Measurements from ENCODE around the gene VPS45. TPM values are rescaled to one million over a fixed set of nuclear protein-coding genes. Genes with fewer than 3 reads are reported as not detected.

Gene VPS45
- total RNA-seq, 2 donors from 2014 or later = 30.3 to 30.6 TPM

DNA sequence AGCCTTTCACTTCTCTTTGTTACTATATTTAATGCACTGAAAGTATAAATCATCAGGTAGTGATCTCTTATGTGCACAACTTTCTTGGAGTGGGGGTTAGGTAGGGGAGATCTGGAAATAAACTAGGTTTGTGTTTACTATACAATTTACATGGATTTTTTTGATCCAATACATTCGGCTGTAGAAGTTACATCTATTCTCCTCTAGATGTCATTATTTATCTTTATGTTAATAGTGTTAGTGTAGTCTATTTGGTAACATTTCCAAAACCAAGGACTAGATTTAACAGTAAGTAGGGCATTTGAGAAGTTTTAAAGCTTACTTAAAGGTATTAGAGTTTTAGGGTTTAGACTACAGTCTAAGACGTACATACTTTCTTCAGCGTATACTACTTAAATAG, 5.4 kb downstream of the VPS45 start:
- Histone ChIP-seq H3K4me1 (no peaks in the 10 kb centered on the region), H3K36me3 (peaks cover 4% of the 10 kb centered on the region), H3K27me3 (no peaks in the 10 kb centered on the region), H3K4me3 (no peak overlapping the region), H3K27ac (no peak overlapping the region), H3K9me3 (no peaks in the 10 kb centered on the region), H3K9ac (ENCODE audit: low read depth in 2 of 2, low read length in 2 of 2) (no peak overlapping the region)
- DNase-seq = no peak
- TF ChIP-seq, protein P1, sequence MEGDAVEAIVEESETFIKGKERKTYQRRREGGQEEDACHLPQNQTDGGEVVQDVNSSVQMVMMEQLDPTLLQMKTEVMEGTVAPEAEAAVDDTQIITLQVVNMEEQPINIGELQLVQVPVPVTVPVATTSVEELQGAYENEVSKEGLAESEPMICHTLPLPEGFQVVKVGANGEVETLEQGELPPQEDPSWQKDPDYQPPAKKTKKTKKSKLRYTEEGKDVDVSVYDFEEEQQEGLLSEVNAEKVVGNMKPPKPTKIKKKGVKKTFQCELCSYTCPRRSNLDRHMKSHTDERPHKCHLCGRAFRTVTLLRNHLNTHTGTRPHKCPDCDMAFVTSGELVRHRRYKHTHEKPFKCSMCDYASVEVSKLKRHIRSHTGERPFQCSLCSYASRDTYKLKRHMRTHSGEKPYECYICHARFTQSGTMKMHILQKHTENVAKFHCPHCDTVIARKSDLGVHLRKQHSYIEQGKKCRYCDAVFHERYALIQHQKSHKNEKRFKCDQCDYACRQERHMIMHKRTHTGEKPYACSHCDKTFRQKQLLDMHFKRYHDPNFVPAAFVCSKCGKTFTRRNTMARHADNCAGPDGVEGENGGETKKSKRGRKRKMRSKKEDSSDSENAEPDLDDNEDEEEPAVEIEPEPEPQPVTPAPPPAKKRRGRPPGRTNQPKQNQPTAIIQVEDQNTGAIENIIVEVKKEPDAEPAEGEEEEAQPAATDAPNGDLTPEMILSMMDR (IDR thresholded peaks at IDR 0.05) = peak; percentile 17
- intact Hi-C loops (cut with DNase I) = loop anchor here (2.0 kb wide), 1 partner anchor 96 kb away; no protein-coding TSS in a partner anchor

- DNase-seq = no peak
- Histone ChIP-seq H3K27ac (no peak overlapping the region), H3K9ac (ENCODE audit: low read depth in 2 of 2, low read length in 2 of 2) (no peak overlapping the region), H3K27me3 (no peaks in the 10 kb centered on the region), H3K4me1 (no peaks in the 10 kb centered on the region), H3K36me3 (peaks cover 4% of the 10 kb centered on the region), H3K9me3 (no peaks in the 10 kb centered on the region), H3K4me3 (no peak overlapping the region)
- intact Hi-C loops (cut with DNase I) = loop anchor here (2.0 kb wide), 1 partner anchor 95 kb away; no protein-coding TSS in a partner anchor
- TF ChIP-seq, protein P1 (IDR thresholded peaks at IDR 0.05) = no peak
These were observed 5.9 kb downstream of the VPS45 start for GRCh38 chr1:150073516-150073915.

DNA sequence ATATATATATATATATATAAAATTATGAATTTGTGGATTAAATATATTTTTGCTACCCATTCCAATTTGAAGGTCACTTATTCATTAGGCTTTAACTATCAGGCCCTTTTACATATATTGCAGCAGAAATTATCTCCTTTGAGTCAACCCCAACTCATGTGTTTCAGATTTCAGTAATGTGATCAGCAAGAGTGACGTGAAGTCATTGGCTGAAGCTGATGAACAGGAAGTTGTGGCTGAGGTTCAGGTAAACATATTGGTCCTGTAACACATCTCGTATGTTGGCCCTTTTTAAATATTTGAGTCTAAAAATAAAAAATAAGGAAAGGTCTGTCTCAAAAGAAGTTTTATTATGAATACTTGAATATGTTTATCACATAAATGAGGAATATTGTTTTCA, 8.5 kb downstream of the VPS45 start:
- Histone ChIP-seq H3K9ac (ENCODE audit: low read depth in 2 of 2, low read length in 2 of 2) (no peak overlapping the region), H3K4me1 (no peaks in the 10 kb centered on the region), H3K36me3 (peaks cover 4% of the 10 kb centered on the region), H3K27me3 (no peaks in the 10 kb centered on the region), H3K9me3 (no peaks in the 10 kb centered on the region), H3K27ac (no peak overlapping the region), H3K4me3 (no peak overlapping the region)
- DNase-seq = no peak
- TF ChIP-seq, protein P1 (IDR thresholded peaks at IDR 0.05) = no peak
- intact Hi-C loops (cut with DNase I) = no loop called here

DNA sequence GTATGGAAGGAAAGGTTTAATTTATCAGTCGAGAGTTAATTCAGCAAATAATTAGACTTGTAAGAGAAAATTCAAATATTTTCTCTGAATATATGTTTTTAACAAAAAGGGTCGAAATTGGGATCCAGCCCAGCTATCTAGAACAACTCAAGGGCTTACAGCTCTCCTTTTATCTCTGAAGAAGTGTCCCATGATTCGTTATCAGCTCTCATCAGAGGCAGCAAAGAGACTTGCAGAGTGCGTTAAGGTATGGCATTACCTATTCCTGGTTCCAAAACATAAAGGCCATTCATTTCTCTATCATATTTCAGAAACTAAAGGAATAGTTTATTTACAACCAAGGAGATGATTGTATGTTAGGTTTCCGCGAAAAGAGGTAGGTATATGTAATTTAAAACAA, 9.4 kb downstream of the VPS45 start:
- Histone ChIP-seq H3K9me3 (no peaks in the 10 kb centered on the region), H3K4me3 (no peak overlapping the region), H3K27me3 (no peaks in the 10 kb centered on the region), H3K4me1 (no peaks in the 10 kb centered on the region), H3K36me3 (peaks cover 4% of the 10 kb centered on the region), H3K27ac (no peak overlapping the region), H3K9ac (ENCODE audit: low read depth in 2 of 2, low read length in 2 of 2) (no peak overlapping the region)
- TF ChIP-seq, protein P1 (IDR thresholded peaks at IDR 0.05) = no peak
- DNase-seq = no peak
- intact Hi-C loops (cut with DNase I) = no loop called here

- TF ChIP-seq, protein P1 (IDR thresholded peaks at IDR 0.05) = no peak
- intact Hi-C loops (cut with DNase I) = no loop called here
- Histone ChIP-seq H3K27ac (no peak overlapping the region), H3K4me1 (no peaks in the 10 kb centered on the region), H3K4me3 (no peak overlapping the region), H3K27me3 (no peaks in the 10 kb centered on the region), H3K9ac (ENCODE audit: low read depth in 2 of 2, low read length in 2 of 2) (no peak overlapping the region), H3K9me3 (no peaks in the 10 kb centered on the region), H3K36me3 (peaks cover 4% of the 10 kb centered on the region)
- no peak for DNase-seq
These were observed 13.2 kb downstream of the VPS45 start for GRCh38 chr1:150080784-150081183.
